Activated T-cell treated with anti-CD3 and anti-CD28 coated beads for 4 hours (primary cell): ENCODE measurements around the gene MATCAP1.

Experiments used
- DNase-seq: peaks from one replicate; pipeline ENCODE4 v3.0.0-alpha.2; 2020

MATCAP1 gene

DNA sequence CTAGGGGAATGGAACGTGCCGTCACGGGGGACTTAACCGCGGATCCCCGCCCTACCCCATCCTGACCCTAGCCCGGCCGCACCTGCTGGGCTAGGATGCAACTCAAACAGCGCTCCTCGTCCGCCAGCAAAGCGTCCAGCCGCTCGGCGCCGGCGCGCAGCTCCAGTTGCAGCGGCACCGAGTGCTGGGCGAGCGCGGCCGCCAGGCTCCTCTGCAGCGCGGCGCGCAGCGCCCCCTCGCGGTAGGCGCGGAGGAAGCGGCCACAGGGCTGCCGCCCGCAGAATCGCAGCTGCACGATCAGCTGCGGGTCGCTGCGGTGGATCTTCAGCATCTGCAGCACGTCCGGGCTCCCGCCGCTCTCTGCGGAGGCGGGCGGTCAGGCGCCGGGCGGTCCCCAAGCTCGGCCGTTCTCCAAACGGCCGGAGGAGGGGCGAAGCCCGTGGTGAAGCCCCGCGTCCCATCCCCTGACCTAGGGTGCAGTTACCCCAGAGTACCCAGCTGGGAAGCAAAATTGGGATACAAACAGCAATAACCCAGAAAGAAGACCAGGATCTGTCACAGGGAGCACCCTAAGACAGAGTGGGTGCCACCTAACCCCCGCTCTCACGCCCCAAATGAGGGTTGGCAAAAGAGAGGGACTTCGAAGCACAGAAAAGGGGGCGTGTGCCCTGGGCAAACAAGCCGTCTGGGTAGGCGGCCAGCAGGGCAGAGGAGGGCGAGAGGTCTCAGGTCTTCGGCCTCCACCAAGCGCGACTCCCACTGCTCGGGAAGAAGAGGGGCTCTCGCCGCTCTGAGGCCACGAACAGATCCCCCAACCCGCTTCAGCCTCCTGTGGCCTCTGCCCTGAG is 28.2 kb downstream of the MATCAP1 start:
- DNase-seq, result peak; percentile 67

DNA sequence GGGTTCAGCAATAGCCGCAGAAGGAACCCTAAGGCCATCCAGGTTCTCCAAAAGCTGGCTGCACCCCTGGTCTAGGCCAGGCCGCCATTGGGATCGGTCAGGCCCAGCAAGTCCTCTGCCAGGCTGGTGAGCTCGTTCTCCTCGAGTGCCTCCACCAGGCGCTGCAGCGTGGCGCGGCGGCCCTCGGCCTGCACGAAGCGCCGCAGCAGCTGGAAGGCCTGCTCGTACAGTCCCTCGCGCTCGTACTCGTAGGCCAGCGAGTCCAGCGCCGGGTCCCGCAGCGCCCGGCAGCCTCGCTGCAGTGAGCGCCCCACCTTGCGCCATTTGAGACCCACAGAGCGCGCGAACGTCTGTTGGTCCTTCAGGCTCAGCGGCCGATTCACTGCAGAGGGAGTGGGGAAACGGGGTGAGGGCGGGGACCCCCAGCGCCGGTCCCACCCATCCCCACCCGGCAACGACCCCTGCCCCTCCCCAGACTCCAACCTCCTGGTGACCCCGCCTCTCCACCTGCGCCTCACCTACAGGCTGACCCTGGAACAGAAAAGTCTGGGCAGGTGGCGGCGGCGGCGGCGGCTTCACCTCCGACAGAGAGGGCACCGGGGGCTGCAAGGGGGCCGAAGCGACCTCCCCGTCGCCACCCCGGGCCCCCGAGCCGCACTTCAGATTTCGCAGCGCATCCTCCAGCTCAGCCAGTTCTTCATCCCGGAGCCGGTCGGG is 29.0 kb downstream of the MATCAP1 start:
- DNase-seq, result no peak

DNA sequence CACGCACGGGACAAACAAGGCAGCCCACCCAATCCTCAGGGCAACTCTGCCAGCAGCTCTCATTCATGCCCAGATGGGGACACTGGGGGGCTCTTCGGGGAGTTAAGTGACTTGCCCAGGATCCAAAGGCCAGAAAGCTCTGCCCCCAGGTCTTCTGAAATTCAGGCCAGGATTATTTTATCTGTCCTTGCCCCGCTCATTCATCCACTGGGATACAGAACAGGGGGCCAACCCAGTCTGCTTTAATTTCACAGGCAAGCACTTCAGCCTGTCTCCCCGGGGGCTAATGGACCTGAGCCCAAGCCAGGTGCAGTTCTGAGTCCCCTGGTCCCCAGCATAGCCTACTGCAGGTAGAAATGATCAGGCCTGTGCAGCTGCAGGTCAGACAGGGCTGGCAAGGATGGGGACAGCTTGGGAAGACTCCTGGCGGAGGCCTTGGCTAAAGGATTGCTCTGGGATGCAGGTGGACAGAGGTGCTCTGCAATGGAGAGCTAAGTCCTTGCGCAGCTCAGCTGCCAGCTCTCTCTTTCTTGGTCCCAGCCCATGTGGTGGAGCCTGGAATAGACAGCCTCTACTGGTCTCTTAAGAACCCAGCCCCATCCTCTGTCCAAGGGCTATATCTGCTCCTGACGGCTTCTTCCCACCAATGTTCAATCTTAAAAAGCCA is 32.2 kb downstream of the MATCAP1 start:
- DNase-seq, result no peak

DNA sequence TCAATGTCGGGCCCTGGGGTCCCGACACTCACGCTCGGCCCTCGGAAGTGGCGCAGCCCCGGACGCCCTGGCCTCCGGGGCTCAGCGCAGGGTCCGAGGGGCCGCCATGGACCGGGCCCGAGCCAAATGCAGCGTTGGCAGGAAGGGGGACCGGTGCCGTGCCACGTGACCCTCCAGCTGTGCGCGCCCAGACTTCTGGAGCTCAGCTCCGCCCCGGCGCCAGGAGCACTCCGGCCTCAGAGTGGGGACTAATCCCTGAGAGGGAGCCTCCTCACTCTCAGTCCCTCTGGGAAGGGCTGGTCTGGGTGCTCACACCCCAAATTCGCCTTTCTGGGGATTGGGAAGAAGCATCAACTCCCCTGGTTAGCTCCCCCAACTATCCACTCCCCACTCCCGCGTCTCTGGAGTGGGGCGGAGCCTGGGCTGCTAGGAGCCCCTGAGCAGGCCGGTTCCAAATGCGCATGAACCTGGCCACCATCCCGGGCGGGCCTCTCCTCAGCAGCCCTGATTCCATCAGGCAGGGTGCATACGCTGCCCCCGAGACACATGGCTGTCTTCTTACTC is 32.8 kb downstream of the MATCAP1 start, which contains the start of gene B3GNT9:
B3GNT9 (minus strand) TSS at position 166 of the 564 bp plus-strand sequence. CDS start 513 bp downstream, outside the sequence.
- no peak for DNase-seq

DNA sequence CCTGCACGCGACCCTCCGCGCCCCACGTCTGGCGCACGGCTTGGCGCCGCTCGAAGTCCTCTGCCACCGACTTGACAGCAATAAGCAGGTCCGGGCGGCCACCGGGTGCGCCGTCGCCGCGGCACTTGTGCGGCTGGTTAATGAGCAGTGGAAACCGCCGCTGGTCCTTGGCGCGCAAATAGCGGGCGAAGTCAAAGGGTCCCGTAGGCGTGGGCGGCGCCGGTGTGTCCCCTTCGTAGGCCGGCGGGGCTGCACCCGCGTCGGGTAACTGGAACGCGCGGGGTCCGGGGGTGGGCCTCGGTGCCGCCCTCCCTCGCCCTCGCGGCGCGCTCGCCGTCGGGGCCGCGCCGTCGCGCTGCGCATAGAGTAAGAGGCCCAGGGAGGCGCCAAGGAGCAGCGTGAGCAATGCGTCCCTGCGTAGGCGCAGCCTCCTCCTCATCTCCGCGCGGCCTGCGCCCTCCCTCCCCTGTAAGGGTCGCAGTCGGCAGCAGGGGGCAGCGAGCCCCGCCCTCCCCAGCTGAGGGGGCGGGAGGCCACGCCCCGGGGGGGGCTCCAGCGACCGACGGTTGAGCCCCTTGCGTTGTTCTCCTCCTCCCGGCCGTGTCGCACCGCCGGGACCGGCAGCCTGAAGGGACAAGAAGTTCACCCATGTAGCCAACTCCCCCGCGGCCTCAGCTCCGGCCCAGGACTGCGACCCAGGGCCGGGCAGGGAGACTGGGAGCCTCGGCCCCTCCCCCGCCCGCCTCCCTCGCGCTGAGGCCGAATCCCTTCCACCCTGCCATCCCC is 33.5 kb downstream of the MATCAP1 start:
- peak; percentile 51 for DNase-seq

DNA sequence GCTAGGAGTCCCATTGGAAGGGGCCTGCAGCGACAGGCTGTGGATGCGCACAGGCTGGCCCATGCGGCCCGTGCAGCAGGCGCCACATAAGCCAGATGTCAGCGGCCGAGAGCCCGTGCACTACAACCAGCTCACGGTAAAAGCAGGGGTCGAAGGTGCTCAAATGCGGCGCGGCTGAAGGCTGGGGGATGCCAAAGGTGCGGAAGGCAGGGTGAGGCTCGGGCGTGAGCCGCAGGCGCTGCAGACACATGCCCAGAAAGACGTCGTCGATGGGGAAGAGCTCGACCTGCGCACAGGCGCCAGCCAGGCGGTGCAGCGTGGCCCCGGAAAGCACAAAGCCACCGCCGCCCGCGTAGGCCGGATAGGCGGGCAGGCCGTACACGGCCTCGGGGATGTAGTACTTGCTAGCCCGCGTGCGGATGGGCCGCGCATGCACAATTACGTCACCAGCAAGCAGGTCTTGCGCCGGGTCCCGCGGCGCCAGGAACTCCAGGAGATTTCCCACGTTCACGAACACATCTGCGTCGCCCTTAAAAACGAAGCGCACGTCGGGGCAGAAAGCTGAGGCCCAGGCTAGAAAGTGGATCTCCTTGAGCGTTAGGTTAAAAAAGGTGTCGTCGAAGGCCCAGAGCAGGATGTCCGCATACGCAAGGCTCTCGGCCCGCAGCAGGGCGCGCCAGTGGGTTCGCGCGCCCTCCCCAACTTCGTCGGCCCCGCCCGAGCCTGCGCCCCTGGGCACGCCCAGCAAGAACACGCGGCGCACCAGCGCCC is 34.3 kb downstream of the MATCAP1 start:
- no peak for DNase-seq

DNA sequence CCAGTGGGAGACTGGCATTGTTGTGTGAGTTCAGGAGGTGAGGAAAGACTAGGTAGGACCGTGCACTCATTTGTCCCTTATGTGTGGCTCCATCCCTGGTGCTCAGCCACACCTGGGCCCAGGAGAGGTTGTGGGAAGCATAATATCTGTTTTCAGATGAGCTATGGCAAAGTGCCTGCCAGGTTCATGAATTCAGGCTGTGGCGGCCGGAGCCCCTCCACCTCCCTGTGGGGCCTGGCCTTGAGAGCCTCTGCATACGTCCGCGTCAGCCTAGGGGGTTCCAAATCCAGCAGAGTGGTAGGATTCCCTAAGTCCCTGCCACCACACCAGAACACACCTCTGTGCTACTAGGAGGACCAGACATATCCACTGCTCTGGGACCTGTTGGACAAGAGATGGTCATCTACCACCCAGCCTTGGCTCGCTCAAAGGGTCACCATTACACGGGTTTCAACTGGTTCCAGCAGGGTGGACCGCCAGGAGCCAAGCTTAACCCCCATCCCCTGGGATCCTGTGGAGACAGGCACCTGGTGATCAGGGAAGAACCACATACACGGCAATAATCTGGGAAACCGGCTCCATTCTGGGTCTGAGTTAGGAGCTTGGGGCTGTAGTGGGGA is 35.0 kb downstream of the MATCAP1 start:
- DNase-seq, result no peak

DNA sequence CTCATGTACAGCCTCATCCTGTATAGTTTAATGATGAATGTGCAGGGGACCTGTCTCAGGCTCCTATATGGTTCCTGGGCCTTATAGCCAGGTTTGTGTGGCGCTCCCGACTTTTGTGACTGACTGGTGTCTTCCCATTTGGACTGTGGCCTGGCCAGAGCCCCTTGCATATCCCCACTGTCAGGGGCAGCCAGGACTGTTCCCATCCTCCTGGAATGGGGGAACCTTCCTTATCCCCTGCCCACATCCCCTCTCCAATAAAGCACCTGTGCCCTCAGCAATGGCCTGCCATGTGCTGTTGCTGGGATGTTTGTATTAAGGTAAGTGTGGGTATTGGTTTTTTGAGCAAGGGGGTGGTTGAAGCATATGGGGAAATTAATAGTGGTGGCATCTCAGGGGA is 35.5 kb downstream of the MATCAP1 start:
- no peak for DNase-seq

DNA sequence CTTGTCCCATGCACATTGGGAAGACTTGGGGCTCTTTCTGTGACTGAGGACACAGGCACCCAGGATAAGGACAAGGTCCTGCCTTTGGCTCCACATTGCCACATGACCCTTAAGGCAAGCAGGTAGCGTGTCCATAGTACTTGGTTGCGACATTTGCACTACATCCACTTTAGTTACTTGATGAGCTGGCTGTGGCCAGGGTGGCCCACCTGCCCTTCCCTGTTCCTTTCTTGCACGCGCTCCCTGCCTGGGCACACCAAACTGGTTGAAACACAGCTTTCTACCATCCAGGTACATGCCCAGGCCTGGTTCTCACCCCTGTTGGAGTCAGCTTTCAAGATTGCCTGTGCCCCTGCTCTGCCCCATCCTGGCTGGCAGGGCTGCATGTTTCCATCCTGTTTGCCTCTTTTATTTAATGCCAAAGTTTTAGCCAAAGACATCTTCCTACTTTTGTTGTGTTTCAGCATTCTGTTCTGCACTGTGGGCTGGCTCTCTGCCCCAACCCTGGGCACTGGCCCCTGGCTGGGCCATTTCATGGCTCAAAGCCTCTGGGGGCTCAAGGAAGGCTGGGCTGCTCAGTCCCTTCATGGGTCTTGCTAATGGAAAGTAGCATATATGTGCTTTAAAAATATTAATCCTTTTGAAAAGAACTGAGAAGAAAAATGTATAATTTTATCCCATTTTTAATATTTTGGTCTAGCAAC is 36.2 kb downstream of the MATCAP1 start:
- no peak for DNase-seq

DNA sequence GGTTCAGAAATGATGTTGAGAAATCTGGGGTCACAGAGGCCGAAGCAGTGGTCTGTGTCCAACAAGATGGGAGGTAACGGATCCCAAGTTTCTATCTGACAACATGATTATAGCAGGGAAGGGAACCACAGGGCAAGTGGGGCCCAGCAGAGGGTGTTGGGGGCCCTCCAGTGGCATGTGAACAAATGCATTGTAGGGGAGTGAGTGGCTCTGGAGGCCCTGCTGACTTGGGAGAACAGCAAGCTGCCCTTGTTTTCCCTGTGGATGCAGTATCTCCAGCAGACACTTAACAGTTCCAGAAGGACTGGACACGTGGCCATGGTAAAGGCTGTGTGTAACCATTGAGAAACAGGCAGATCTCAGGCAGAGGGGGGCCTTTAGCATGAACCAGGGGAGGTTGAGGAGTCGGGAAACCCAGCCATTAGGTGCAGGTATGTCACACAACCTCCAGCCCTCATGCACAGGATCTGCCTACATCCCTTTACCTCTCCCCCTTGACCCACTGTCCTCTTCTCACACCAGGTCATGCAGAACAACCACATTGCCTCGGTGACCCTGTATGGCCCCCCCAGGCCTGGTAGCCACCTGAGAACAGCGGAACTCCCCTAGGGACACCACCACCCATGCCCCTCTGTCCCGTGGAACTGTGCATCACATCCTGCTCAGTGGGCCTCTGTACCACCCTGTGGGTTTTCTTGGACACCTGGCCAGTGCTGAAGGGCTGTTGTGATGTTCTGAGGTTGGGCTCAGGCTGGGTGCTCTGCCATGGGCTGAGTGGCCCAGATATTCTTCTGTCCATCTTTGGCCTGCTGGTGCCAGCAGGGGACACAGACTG is 37.0 kb downstream of the MATCAP1 start:
- no peak for DNase-seq

DNA sequence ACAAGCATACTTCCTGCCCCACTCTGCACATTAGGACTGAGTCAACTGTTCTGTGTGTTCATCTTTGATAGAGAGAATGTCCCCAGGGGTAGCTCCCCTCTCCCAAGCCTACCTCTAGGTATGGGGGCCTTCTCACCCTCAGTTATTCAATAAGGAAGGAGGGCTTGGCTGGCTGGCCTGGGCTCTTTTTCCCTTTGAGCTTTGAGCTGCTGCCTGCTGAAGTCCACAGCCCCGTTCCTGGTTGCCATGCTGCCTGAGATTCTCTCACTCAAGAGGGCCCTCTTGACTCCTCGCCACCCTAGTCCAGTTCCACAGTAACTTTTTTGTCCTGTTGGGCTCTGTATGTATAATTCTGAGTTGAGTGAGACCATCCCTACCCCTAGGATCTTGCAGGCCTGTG is 38.0 kb downstream of the MATCAP1 start:
- DNase-seq, result no peak

DNA sequence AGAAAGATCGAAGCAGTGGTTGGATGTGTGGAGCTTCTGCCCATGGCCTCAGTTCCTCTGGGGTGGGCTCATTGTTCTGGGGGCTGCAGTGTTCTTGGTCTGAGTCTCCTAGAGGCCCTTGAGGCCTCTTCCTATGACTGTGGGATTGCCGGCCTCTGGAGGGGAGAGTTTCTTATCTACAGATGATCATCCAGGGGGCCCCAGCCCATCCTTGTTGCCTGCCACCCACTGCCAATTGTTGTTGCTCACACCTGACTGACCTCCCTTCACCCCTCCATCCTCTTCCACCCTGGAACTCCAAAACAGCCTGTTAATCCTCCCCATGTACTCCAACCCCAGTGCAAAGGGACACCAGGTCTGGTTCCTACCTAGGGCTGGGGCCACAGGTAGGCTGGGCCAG is 38.8 kb downstream of the MATCAP1 start:
- DNase-seq, result no peak

DNA sequence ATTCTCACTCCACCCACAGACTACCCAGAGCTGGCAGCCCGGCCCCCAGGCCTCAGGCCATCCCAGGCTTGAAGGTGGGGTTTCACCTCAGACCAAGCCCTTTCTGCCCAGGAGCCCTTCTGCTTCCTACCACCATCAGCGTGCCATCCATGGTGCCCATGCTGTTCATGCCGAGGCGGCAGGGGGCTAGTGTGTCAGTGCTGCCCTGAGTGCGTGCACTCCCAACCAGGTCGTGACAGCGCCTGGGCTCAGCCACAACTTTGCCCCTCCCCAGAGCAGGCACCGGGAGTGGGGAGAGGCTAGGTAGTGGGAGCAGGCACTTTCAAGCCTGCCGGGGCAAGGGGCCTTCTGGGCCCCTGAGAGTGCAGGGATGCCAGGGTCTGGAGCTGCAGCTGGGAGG is 41.4 kb downstream of the MATCAP1 start:
- no peak for DNase-seq

DNA sequence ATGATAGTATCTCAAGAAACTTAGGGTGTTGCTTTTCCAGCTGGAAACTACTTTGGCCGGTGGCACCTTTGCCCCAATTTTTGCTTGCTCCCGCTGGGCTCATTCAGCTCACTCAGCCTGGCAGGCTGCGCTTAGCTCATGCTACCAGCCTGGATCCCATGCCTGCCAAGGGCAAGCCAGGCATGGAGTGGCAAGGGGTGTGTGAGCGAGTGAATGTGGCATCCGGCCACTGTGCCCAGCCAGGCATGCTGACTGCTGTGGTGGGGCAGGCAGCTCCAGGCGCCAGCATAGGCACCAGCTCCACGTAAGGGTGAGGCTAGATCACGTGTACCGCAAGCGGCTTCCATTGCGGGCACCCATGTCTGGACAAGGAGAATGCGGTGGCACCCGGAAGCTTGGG is 42.4 kb downstream of the MATCAP1 start:
- DNase-seq, result no peak

DNA sequence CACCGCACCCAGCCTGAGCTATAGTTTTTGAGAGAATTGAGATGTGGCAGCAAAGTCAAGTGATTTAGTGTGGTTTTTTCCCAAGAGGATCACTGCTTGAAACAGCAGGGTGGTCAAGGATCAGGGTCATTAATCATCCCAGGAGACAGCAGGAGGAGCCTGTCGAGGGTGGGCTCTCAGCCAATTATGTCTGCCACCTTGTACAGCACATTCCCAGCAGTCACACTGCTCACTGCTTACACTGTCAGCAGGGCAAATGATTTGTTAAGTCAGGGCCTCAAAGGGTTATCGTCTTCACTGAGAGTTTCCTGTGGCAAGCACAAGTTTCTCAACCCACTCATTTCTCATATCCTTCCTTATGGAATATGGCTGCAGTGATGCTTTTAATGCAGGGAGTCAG is 46.2 kb downstream of the MATCAP1 start:
- no peak for DNase-seq

DNA sequence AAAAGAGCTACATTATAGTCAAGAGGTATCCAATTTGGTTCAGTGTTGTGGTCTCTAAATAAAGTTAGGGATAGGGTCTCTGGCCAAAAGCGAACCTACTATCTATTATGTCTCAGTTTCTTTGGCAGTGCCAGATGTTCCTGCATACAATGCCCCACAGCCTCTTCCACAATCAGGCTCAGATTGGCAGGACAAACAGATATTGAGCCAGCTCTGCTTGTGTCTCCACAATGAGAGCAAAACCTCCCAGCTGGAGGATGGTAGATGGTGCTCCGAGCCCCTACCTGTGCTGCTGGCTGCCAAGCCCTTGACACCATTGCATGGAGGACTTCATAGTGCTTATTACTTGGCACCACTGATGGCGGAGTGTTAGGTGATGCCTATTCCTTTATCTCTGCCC is 54.3 kb downstream of the MATCAP1 start:
- DNase-seq, result no peak

DNA sequence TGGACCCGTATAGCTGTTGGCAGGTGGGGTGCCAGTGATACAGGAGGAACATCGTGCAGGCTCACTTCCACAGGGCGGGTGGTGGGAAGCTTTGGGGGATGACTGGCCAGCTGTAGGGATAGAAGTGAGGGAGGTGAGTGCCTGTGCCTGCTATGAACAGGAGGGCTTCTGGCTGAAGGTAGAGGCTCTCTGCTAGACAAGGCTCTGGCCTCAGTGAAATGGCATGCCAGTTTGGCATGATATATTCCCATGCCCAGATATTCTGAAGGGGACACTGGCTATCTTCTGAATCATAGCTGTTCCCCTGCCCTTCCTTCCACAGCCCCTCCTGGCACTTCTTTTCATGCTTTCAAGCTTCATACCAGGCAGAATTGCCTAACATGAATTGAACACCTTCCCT is 54.9 kb downstream of the MATCAP1 start:
- no peak for DNase-seq

DNA sequence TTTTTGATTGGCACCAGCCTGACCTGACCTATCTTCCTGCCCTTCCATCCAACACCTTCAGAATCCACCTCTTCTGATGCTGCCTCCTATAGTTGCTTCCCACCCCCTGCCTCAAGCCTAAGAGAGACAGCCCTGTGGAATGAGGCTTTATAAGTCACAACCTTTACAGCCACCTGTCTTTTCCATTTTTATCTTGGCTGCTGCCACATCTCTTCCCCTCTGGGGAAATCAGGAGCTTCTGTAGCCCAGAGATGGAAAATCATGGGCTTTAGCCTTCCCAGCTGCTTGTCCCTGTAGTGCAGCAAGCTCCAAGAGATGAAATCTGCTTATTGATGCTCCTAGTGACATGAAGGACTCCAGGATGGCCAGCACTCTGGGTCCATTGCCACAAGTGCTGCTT is 55.3 kb downstream of the MATCAP1 start:
- DNase-seq, result no peak
